ENCODE data around the gene RNASE1.
"Not testable (repeated sequence)": the region's sequence is repeated elsewhere in the genome, so short reads cannot be mapped to it uniquely, and the experiment has no call there.

The RNASE1 gene

GRCh38 chr14:20774258-20774824, 28.3 kb downstream of the RNASE1 start:
- DNase-seq (ENCODE audit: low read depth in 3 of 3, low spot score in 1 of 3) = no peak

- DNase-seq (ENCODE audit: low read depth in 3 of 3, low spot score in 1 of 3) = no peak
These were observed 30.0 kb downstream of the RNASE1 start for GRCh38 chr14:20772650-20773049.

- DNase-seq (ENCODE audit: low read depth in 3 of 3, low spot score in 1 of 3) = no peak
These were observed 33.2 kb downstream of the RNASE1 start for GRCh38 chr14:20769421-20769820.

- DNase-seq (ENCODE audit: low read depth in 3 of 3, low spot score in 1 of 3) = no peak
These were observed 34.1 kb downstream of the RNASE1 start for GRCh38 chr14:20768593-20768892.

GRCh38 chr14:20760950-20761349, 41.7 kb downstream of the RNASE1 start:
- no peak for DNase-seq (ENCODE audit: low read depth in 3 of 3, low spot score in 1 of 3)

GRCh38 chr14:20759465-20759864, 43.2 kb downstream of the RNASE1 start:
- DNase-seq (ENCODE audit: low read depth in 3 of 3, low spot score in 1 of 3) = not testable (repeated sequence)

- no peak for DNase-seq (ENCODE audit: low read depth in 3 of 3, low spot score in 1 of 3)
These were observed 44.7 kb downstream of the RNASE1 start for GRCh38 chr14:20757965-20758364.

GRCh38 chr14:20755037-20755436, 47.6 kb downstream of the RNASE1 start:
- no peak for DNase-seq (ENCODE audit: low read depth in 3 of 3, low spot score in 1 of 3)

- DNase-seq (ENCODE audit: low read depth in 3 of 3, low spot score in 1 of 3) = no peak
These were observed 48.3 kb downstream of the RNASE1 start for GRCh38 chr14:20754308-20754707.

GRCh38 chr14:20751963-20752562, 50.6 kb downstream of the RNASE1 start:
- DNase-seq (ENCODE audit: low read depth in 3 of 3, low spot score in 1 of 3) = no peak

Measured in stimulated activated CD4-positive, alpha-beta T cell treated with anti-CD3 and anti-CD28 coated beads, TNF-alpha, amount 100 ng/mL, for 1 hour (primary cell).